Liver (tissue), 9 donors: Measurements from ENCODE around the gene RAD23A. TPM values are rescaled to one million over a fixed set of nuclear protein-coding genes. Genes with fewer than 3 reads are reported as not detected.
A peak's percentile ranks its signal among the peaks of the same experiment; 100 is the strongest.

Experiments used
- DNase-seq: peaks from one replicate; pipeline ENCODE4 v3.0.0-alpha.2; 2017; ENCODE audit warnings: low spot score
- H3K27ac ChIP-seq, 2 donors: one replicate each; pipeline ENCODE4 v1.7.0; 2013; ENCODE audit warnings: inconsistent platforms in 2 of 2, low read length in 2 of 2, control low read depth in 1 of 2, low read depth in 1 of 2, mild to moderate bottlenecking in 1 of 2
- H3K27me3 ChIP-seq, 4 donors: one replicate each; pipeline versions ENCODE4 v1.6.1 to v1.7.0; 2013; ENCODE audit warnings: low read length in 3 of 4, inconsistent platforms in 1 of 4, mild to moderate bottlenecking in 1 of 4, moderate library complexity in 1 of 4; ENCODE audit not compliant: control insufficient read depth in 4 of 4, insufficient read depth in 4 of 4
- H3K36me3 ChIP-seq, 4 donors: one replicate each; pipeline versions ENCODE4 v1.6.1 to v1.7.0; 2013; ENCODE audit warnings: low read length in 3 of 4, mild to moderate bottlenecking in 3 of 4, low read depth in 1 of 4, moderate library complexity in 1 of 4; ENCODE audit not compliant: control insufficient read depth in 4 of 4, insufficient read depth in 3 of 4
- H3K4me1 ChIP-seq, 4 donors: one replicate each; pipeline versions ENCODE4 v1.6.1 to v1.7.0; 2013; ENCODE audit warnings: low read length in 3 of 4, mild to moderate bottlenecking in 3 of 4, moderate library complexity in 1 of 4; ENCODE audit not compliant: control insufficient read depth in 4 of 4, insufficient read depth in 4 of 4
- H3K4me3 ChIP-seq, 3 donors: one replicate each; pipeline versions ENCODE4 v1.6.1 to v1.7.0; 2013; ENCODE audit warnings: low read length in 3 of 3, control low read depth in 1 of 3, low read depth in 1 of 3, mild to moderate bottlenecking in 1 of 3
- H3K9ac ChIP-seq, 2 donors: one replicate each; pipeline ENCODE4 v1.7.0; 2013; ENCODE audit warnings: low read length in 2 of 2, mild to moderate bottlenecking in 2 of 2, moderate library complexity in 2 of 2, control low read depth in 1 of 2, low read depth in 1 of 2
- H3K9me3 ChIP-seq, 4 donors: one replicate each; pipeline versions ENCODE4 v1.6.1 to v1.7.0; 2013; ENCODE audit warnings: low read length in 3 of 4; ENCODE audit not compliant: control insufficient read depth in 4 of 4
- ATF3 ChIP-seq: IDR thresholded peaks from 2 replicates; pipeline ENCODE4 v1.6.1; 2016; ENCODE audit warnings: antibody characterized with exemption
- CTCF ChIP-seq: fragments of 150-350 bp; IDR thresholded peaks from 2 replicates; pipeline ENCODE4 v1.5.1; 2017; ENCODE audit warnings: improper control_type of control experiment, low read depth, low read length; ENCODE audit not compliant: missing input control
- EGR1 ChIP-seq, 2 donors: IDR thresholded peaks; 2 replicates each; pipeline ENCODE4 v1.6.1; 2016 to 2018; ENCODE audit warnings: antibody characterized with exemption in 2 of 2, low read depth in 2 of 2
- FOXA1 ChIP-seq: IDR thresholded peaks from 2 replicates; pipeline ENCODE4 v1.6.1; 2016; ENCODE audit warnings: antibody characterized with exemption
- FOXA2 ChIP-seq: IDR thresholded peaks from 2 replicates; pipeline ENCODE4 v1.6.1; 2016; ENCODE audit warnings: antibody characterized with exemption
- HNF4A ChIP-seq, 2 donors: conservative IDR thresholded peaks; 2 replicates each; pipeline ENCODE4 v1.6.1; 2016; ENCODE audit warnings: antibody characterized with exemption in 2 of 2, mild to moderate bottlenecking in 2 of 2
- HNF4G ChIP-seq: IDR thresholded peaks from 2 replicates; pipeline ENCODE4 v1.6.1; 2016; ENCODE audit warnings: antibody characterized with exemption
- JUND ChIP-seq, 2 donors: IDR thresholded peaks; 2 replicates each; pipeline ENCODE4 v1.6.1; 2016; ENCODE audit warnings: antibody characterized with exemption in 2 of 2
- MAX ChIP-seq: IDR thresholded peaks from 2 replicates; pipeline ENCODE4 v1.6.1; 2016; ENCODE audit warnings: antibody characterized with exemption
- RAD21 ChIP-seq, 2 donors: IDR thresholded peaks; 2 replicates each; pipeline ENCODE4 v1.6.1; 2016; ENCODE audit warnings: antibody characterized with exemption in 2 of 2, mild to moderate bottlenecking in 2 of 2
- REST ChIP-seq: IDR thresholded peaks from 2 replicates; pipeline ENCODE4 v1.6.1; 2016; ENCODE audit warnings: antibody characterized with exemption, mild to moderate bottlenecking
- RXRA ChIP-seq, 2 donors: IDR thresholded peaks; 2 replicates each; pipeline ENCODE4 v1.6.1; 2017 to 2018; ENCODE audit warnings: antibody characterized with exemption in 2 of 2, mild to moderate bottlenecking in 1 of 2
- SP1 ChIP-seq: IDR thresholded peaks from 2 replicates; pipeline ENCODE4 v1.6.1; 2018; ENCODE audit warnings: antibody characterized with exemption, mild to moderate bottlenecking
- TAF1 ChIP-seq: conservative IDR thresholded peaks from 2 replicates; pipeline ENCODE4 v1.6.1; 2016; ENCODE audit warnings: antibody characterized with exemption, mild to moderate bottlenecking
- YY1 ChIP-seq: IDR thresholded peaks from 2 replicates; pipeline ENCODE4 v1.6.1; 2016; ENCODE audit warnings: antibody characterized with exemption, mild to moderate bottlenecking
- ZBTB33 ChIP-seq: IDR thresholded peaks from 2 replicates; pipeline ENCODE4 v1.6.1; 2016; ENCODE audit warnings: antibody characterized with exemption
- WGBS: extraction: QIAGEN DNeasy Blood & Tissue Kit; methylation state at CpG from one replicate; pipeline ENCODE4 v1.1.7; 2013; 5-methylcytosine and 5-hydroxymethylcytosine counted together
- polyA plus RNA-seq, 2 donors: library from polyadenylated mRNA; stranded (reverse) in 1 of 2; unstranded in 1 of 2; fragments of 200-250 nt in 1 of 2; fragments of >200 nt in 1 of 2; fragmentation: Nextera tagmentation in 1 of 2; extraction: Ambion mirVana in 1 of 2; gene quantifications; one replicate each; pipeline versions ENCODE4 v1.2.1 to v1.2.3, GENCODE V29; 2013 to 2015
- total RNA-seq, 2 donors: library from RNA; depleted of rRNA; stranded (reverse); fragments of >200 nt; gene quantifications; one replicate each; pipeline ENCODE4 v1.2.3, GENCODE V29; 2014
- donor health status: healthy.
- donor health status: healthy.
- donor health status: healthy.
- donor health status: healthy.
- donor health status: healthy.

Gene RAD23A
- total and polyA plus RNA-seq, 4 donors: 42.9 to 112 (median 66.8) TPM

GRCh38 chr19:12953799-12954611 is 8.3 kb downstream of the RAD23A start:
- TF ChIP-seq HNF4A (conservative IDR thresholded peaks at IDR 0.05) (no peak), RXRA (IDR thresholded peaks at IDR 0.05) (no peak), TAF1 (no peak), MAX (no peak), YY1 (no peak), SP1 (no peak), FOXA1 (no peak)
- Histone ChIP-seq H3K4me3 (no peak overlapping the region), H3K9ac (no peak overlapping the region), H3K27ac (peak overlapping the region; percentile 20 to 43), H3K4me1 (peaks cover 5 to 18% (median 14%) of the 10 kb centered on the region in 4 donors), H3K27me3 (no peaks in the 10 kb centered on the region), H3K36me3 (peaks cover 12 to 34% (median 16%) of the 10 kb centered on the region in 4 donors), H3K9me3 (no peaks in the 10 kb centered on the region)
- no peak for DNase-seq
- 75% methylated on average over 12 of the region's 12 CpGs for WGBS

GRCh38 chr19:12954612-12954962 is 8.9 kb downstream of the RAD23A start:
- H3K36me3 ChIP-seq: peaks cover 7 to 28% (median 14%) of the 10 kb centered on the region in 4 donors

More at GRCh38 chr19:12954612-12954962, 8.9 kb downstream of the RAD23A start:
- DNase-seq: no peak
- H3K4me1 ChIP-seq: peaks cover 5 to 18% (median 14%) of the 10 kb centered on the region in 4 donors
- no peak for TF ChIP-seq MAX
- TF ChIP-seq JUND (IDR thresholded peaks at IDR 0.05): no peak
- TF ChIP-seq RAD21 (IDR thresholded peaks at IDR 0.05): no peak
- TF ChIP-seq CTCF: no peak
- no peak for TF ChIP-seq REST
- TF ChIP-seq RXRA (IDR thresholded peaks at IDR 0.05): no peak
- TF ChIP-seq FOXA2: no peak
- no peak for TF ChIP-seq HNF4G
- no peak for TF ChIP-seq YY1
- TF ChIP-seq HNF4A (conservative IDR thresholded peaks at IDR 0.05): no peak
- no peak for TF ChIP-seq EGR1 (IDR thresholded peaks at IDR 0.05; ENCODE audit: low read depth in 2 of 2)
- TF ChIP-seq ZBTB33: no peak
- no peak for TF ChIP-seq SP1
- TF ChIP-seq ATF3: no peak
- no peak for TF ChIP-seq FOXA1
- no peak overlapping the region for H3K27ac ChIP-seq
- no peaks in the 10 kb centered on the region for H3K27me3 ChIP-seq
- WGBS: 65% methylated on average over 1 of the region's 1 CpG
- no peak overlapping the region for H3K9ac ChIP-seq
- no peaks in the 10 kb centered on the region for H3K9me3 ChIP-seq
- H3K4me3 ChIP-seq: no peak overlapping the region
